ENCODE results near the gene PIK3R5.
"Not testable (repeated sequence)": the region's sequence is repeated elsewhere in the genome, so short reads cannot be mapped to it uniquely, and the experiment has no call there.

Gene PIK3R5

GRCh38 chr17:8991514-8992285, 26.2 kb upstream of the PIK3R5 start:
- H3K36me3 ChIP-seq = no peaks in the 10 kb centered on the region
- H3K9me3 ChIP-seq (ENCODE audit: severe bottlenecking) = no peaks in the 10 kb centered on the region
- H3K27me3 ChIP-seq (ENCODE audit: insufficient read depth, low read depth, severe bottlenecking) = no peaks in the 10 kb centered on the region
- no peak overlapping the region for H3K4me3 ChIP-seq (ENCODE audit: low read depth, low read length)
- TF ChIP-seq, protein P1, sequence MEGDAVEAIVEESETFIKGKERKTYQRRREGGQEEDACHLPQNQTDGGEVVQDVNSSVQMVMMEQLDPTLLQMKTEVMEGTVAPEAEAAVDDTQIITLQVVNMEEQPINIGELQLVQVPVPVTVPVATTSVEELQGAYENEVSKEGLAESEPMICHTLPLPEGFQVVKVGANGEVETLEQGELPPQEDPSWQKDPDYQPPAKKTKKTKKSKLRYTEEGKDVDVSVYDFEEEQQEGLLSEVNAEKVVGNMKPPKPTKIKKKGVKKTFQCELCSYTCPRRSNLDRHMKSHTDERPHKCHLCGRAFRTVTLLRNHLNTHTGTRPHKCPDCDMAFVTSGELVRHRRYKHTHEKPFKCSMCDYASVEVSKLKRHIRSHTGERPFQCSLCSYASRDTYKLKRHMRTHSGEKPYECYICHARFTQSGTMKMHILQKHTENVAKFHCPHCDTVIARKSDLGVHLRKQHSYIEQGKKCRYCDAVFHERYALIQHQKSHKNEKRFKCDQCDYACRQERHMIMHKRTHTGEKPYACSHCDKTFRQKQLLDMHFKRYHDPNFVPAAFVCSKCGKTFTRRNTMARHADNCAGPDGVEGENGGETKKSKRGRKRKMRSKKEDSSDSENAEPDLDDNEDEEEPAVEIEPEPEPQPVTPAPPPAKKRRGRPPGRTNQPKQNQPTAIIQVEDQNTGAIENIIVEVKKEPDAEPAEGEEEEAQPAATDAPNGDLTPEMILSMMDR (IDR thresholded peaks at IDR 0.05; ENCODE audit: low read depth, low read length) = peak; percentile 81
- DNase-seq = peak; percentile 74
- no peak overlapping the region for H3K27ac ChIP-seq

GRCh38 chr17:8988263-8988935, 22.9 kb upstream of the PIK3R5 start:
- not testable (repeated sequence) for H3K4me3 ChIP-seq (ENCODE audit: low read depth, low read length); H3K36me3 ChIP-seq

GRCh38 chr17:8986295-8986694, 20.8 kb upstream of the PIK3R5 start:
- Histone ChIP-seq H3K9me3 (ENCODE audit: severe bottlenecking) (peaks cover 3% of the 10 kb centered on the region), H3K4me3 (ENCODE audit: low read depth, low read length) (no peak overlapping the region), H3K27me3 (ENCODE audit: insufficient read depth, low read depth, severe bottlenecking) (no peaks in the 10 kb centered on the region), H3K36me3 (no peaks in the 10 kb centered on the region), H3K27ac (no peak overlapping the region)
- TF ChIP-seq, protein P1 (IDR thresholded peaks at IDR 0.05; ENCODE audit: low read depth, low read length) = 0 out of 2 replicates have a peak, but pooled peaks have one; percentile 0
- DNase-seq = no peak

More at GRCh38 chr17:8988263-8988935, 22.9 kb upstream of the PIK3R5 start:
- not testable (repeated sequence) for H3K27ac ChIP-seq; H3K27me3 ChIP-seq (ENCODE audit: insufficient read depth, low read depth, severe bottlenecking); H3K9me3 ChIP-seq (ENCODE audit: severe bottlenecking); DNase-seq

DNA sequence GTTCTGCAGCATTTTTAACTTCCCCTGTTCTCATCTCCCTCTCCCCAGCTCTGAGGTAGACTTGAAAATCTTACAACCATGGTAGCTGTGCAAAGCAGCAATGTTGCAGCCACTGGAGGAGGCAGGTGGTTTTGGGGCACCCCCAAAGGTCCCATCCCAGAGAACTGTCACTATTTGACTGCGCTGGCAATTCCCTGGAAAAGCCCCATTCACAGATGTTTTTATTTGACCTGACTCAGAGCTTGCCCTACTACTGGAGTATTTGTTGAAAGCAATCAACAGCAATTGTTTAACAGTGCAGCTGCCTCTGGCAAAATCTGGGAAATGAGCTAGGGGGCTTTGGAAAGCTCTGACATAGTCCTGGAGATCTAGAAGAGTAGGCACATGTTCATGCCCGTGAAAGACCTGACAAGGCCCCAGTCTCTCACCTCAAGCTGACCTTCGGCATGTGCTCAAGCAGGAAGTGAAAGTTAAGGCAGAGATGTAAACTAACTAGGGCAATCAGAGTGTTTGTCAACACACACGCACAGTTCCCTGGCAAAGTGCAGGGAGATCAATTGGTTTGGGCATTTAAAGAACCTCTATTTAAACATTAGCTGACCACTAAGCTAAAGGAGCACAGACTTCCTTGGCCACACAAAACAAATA, 19.7 kb upstream of the PIK3R5 start:
- H3K9me3 ChIP-seq (ENCODE audit: severe bottlenecking) = peaks cover 3% of the 10 kb centered on the region
- H3K27me3 ChIP-seq (ENCODE audit: insufficient read depth, low read depth, severe bottlenecking) = no peaks in the 10 kb centered on the region
- TF ChIP-seq, protein P1 (IDR thresholded peaks at IDR 0.05; ENCODE audit: low read depth, low read length) = no peak
- H3K36me3 ChIP-seq = no peaks in the 10 kb centered on the region
- H3K4me3 ChIP-seq (ENCODE audit: low read depth, low read length) = no peak overlapping the region
- no peak overlapping the region for H3K27ac ChIP-seq
- DNase-seq = no peak

GRCh38 chr17:8984225-8984624, 18.7 kb upstream of the PIK3R5 start:
- not testable (repeated sequence) for H3K4me3 ChIP-seq (ENCODE audit: low read depth, low read length); H3K36me3 ChIP-seq; H3K27ac ChIP-seq; H3K9me3 ChIP-seq (ENCODE audit: severe bottlenecking); DNase-seq; H3K27me3 ChIP-seq (ENCODE audit: insufficient read depth, low read depth, severe bottlenecking)

GRCh38 chr17:8981443-8981842, 15.9 kb upstream of the PIK3R5 start:
- H3K9me3 ChIP-seq (ENCODE audit: severe bottlenecking) = peaks cover 3% of the 10 kb centered on the region
- no peaks in the 10 kb centered on the region for H3K27me3 ChIP-seq (ENCODE audit: insufficient read depth, low read depth, severe bottlenecking)
- no peak overlapping the region for H3K4me3 ChIP-seq (ENCODE audit: low read depth, low read length)
- TF ChIP-seq, protein P1 (IDR thresholded peaks at IDR 0.05; ENCODE audit: low read depth, low read length) = no peak
- DNase-seq = no peak
- no peak overlapping the region for H3K27ac ChIP-seq
- no peaks in the 10 kb centered on the region for H3K36me3 ChIP-seq
